Tracheal epithelial cell (primary cell): ENCODE results near the gene PABPN1. TPM values are rescaled to one million over a fixed set of nuclear protein-coding genes. Genes with fewer than 3 reads are reported as not detected.

Experiments
- total RNA-seq: library from RNA; depleted of rRNA; stranded (reverse); fragments of >200 nt; gene quantifications from 2 replicates; pipeline ENCODE4 v1.2.1, GENCODE V29; 2014

PABPN1 gene
- total RNA-seq = 54.8 and 64.1 TPM in 2 replicates

GRCh38 chr14:23320584-23321571 is at the start of gene PABPN1:
Gene PABPN1, plus strand, starts transcription at chr14:23321457. Its CDS starts 13 bp downstream, at chr14:23321470.

GRCh38 chr14:23286020-23286901 is 35.0 kb upstream of the PABPN1 start, which contains the start of gene HOMEZ:
Gene HOMEZ, minus strand, starts transcription at chr14:23286132. Its CDS starts 180 bp downstream, at chr14:23285952.

DNA sequence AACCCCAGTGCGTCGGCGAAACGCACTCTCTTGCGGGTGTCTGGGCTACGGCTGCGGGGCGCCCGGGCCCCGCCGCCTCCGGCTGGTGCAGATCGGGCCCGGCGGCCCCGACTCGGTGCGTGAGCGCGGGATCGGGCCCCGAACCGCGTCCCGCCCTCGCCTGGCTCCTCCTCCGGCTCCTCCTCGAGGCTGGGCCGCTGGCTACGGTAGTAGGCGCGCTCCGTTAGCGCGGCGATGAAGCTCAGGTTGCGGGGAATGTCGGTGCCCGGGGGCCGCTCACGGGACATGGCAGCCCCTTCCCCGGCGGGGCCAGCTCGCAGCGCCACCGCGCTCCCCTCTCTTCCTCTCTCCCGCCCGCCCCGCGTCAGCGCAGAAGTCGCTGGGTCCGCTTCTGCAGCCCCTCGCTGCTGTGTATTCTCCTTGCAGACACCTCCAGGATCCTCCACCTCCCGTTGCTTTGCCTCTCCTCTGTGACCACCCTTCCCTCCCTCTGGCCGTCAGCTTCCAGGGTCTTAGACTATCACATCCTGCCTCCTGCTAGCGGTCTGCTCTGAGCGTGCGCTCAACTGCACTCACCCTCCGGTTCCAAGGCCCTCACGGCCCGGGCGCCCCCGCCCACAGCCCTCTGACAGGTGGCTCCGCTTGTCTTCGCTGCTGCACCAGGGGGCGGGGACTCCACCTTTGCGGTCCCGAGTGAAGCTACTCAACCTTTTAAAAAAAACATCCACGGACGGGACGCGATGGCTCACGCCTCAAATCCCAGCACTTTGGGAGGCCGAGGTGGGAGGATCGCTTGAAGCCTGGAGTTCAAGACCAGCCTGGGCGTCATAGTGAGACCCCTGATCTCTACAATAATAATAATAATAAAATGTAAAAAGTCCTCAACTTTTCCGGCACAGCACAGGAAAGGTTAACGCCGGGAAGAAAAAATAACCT is 18.7 kb upstream of the PABPN1 start, which contains the start of gene PPP1R3E:
TSS of gene PPP1R3E (minus strand) at position 570 of the 936 bp plus-strand sequence. CDS start at position 287, 283 bp downstream.

GRCh38 chr14:23306412-23307145 is 14.7 kb upstream of the PABPN1 start, which contains the start of gene BCL2L2:
Gene BCL2L2, plus strand, starts transcription at chr14:23306833. Its CDS starts 935 bp downstream, at chr14:23307768.

GRCh38 chr14:23352506-23353432 is 31.5 kb downstream of the PABPN1 start, which contains the start of gene SLC22A17:
Gene SLC22A17, minus strand, starts transcription at chr14:23352887.

GRCh38 chr14:23365036-23365731 is 43.9 kb downstream of the PABPN1 start, which contains the start of gene EFS:
Gene EFS, minus strand, starts transcription at chr14:23365172. Its CDS starts 147 bp downstream, at chr14:23365025.

DNA sequence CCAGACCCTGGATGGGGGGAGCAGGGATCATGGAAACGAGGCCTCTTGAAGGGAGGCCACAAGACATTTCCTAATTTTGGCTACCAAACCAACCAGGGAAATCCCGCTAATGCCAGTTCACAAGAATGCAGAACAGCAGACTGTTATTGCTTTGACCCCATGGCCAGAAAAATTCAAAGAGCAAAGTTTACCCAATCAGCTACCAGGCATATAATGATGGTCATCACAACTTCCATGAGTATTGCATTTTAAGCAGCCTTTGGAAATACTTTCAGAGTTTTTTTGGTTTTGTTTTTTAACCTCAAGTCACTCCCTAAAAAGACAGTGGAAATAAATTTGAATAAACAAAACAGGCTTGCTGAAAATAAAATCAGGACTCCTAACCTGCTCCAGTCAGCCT is 51.3 kb downstream of the PABPN1 start, which contains the start of gene IL25:
TSS of gene IL25 (plus strand) at position 301 of the 400 bp plus-strand sequence.

Other genes with a start within 250 kb of the PABPN1 start
- gene ACIN1, start 226.3 kb upstream of the PABPN1 start, total RNA-seq = 25.8 and 31.8 TPM in 2 replicates
- 27.7 and 43.1 TPM in 2 replicates for gene C14orf119, start 226.0 kb upstream of the PABPN1 start, total RNA-seq
- not detected in 2 replicates for gene CIROP, start 216.5 kb upstream of the PABPN1 start, total RNA-seq
- gene CEBPE, start 202.2 kb upstream of the PABPN1 start, total RNA-seq = not detected in 2 replicates
- gene SLC7A8, start 137.8 kb upstream of the PABPN1 start, total RNA-seq = 2.4 and 5.5 TPM in 2 replicates
- not detected in 2 replicates for gene RNF212B, start 83.5 kb upstream of the PABPN1 start, total RNA-seq
- 7.2 and 8.2 TPM in 2 replicates for gene HOMEZ, start 35.3 kb upstream of the PABPN1 start, total RNA-seq
- gene PPP1R3E, start 18.6 kb upstream of the PABPN1 start, total RNA-seq = 3.1 and 3.4 TPM in 2 replicates
- 16.8 and 21.2 TPM in 2 replicates for gene BCL2L2, start 14.6 kb upstream of the PABPN1 start, total RNA-seq
- 1.5 and 8.7 TPM in 2 replicates for gene SLC22A17, start 31.4 kb downstream of the PABPN1 start, total RNA-seq
- gene EFS, start 43.7 kb downstream of the PABPN1 start, total RNA-seq = 6.3 and 7.7 TPM in 2 replicates
- not detected in 2 replicates for gene IL25, start 51.4 kb downstream of the PABPN1 start, total RNA-seq
- not detected in 2 replicates for gene CMTM5, start 55.6 kb downstream of the PABPN1 start, total RNA-seq
- not detected in 2 replicates for gene MYH6, start 86.8 kb downstream of the PABPN1 start, total RNA-seq
- gene MYH7, start 114.2 kb downstream of the PABPN1 start, total RNA-seq = under 0.01 TPM in 1 of 2 replicates, not detected in the other
- gene NGDN, start 148.2 kb downstream of the PABPN1 start, total RNA-seq = 50.1 and 75.9 TPM in 2 replicates
- under 0.01 and 0.24 TPM in 2 replicates for gene ZFHX2, start 230.3 kb downstream of the PABPN1 start, total RNA-seq
- 5.5 and 6.7 TPM in 2 replicates for gene THTPA, start 234.8 kb downstream of the PABPN1 start, total RNA-seq
- 37.3 and 56.4 TPM in 2 replicates for gene AP1G2, start 246.3 kb downstream of the PABPN1 start, total RNA-seq